HCT116 (cell line): ENCODE measurements around the gene BABAM2. TPM values are rescaled to one million over a fixed set of nuclear protein-coding genes. Genes with fewer than 3 reads are reported as not detected.

Experiments used
- ATAC-seq: fragments of 200-7000 bp; cut with Tn5 transposase; 2 replicates; pipeline ENCODE4 v1.9.1; 2020; ENCODE audit warnings: mild to moderate bottlenecking, moderate library complexity
- BruUV-seq: library from RNA; stranded (reverse); fragments of 400-500 nt; replicated peaks from 2 replicates; lab custom pipeline; 2021; lab: Mats Ljungman, UMichigan
- CTCF ChIA-PET: fragments of 300-600 bp; sonication (Branson Sonifier 250); formaldehyde crosslinking; loops from one replicate; lab custom pipeline; 2021; ENCODE audit warnings: antibody characterized with exemption; lab: Charles Lee
- POLR2A ChIA-PET: fragments of 300-600, 350-600 bp; sonication (Branson Sonifier 250); formaldehyde crosslinking; loops from one replicate; lab custom pipeline; 2021; ENCODE audit warnings: antibody characterized with exemption; lab: Charles Lee
- RAD21 ChIA-PET, 2 experiments: fragments of 300-600 bp; sonication (Branson Sonifier 250); formaldehyde crosslinking; loops; one replicate each; lab custom pipeline; 2023; ENCODE audit warnings: low total read pairs in 2 of 2; ENCODE audit not compliant: uncharacterized antibody in 2 of 2, unreplicated experiment in 2 of 2, low non-redundant PET in 1 of 2; lab: Charles Lee
- DNase-seq: peaks from one replicate; pipeline ENCODE4 v3.0.0-alpha.2; 2010; ENCODE audit warnings: low read depth, low spot score
- H2AFZ ChIP-seq: fragments of 200-600 bp; shearing (Covaris generic), sonication (generic); 2 replicates; pipeline ENCODE4 v1.6.1; 2017; ENCODE audit warnings: low read depth, mixed run types, mixed read lengths, antibody characterized with exemption, low read length; ENCODE audit not compliant: poor library complexity, severe bottlenecking
- H3K27ac ChIP-seq: 2 replicates; pipeline ENCODE4 v1.5.1; 2012; ENCODE audit warnings: low read depth, low read length
- H3K27me3 ChIP-seq: fragments of 200-600 bp; sonication (generic); 2 replicates; pipeline ENCODE4 v1.6.1; 2016; ENCODE audit warnings: mixed run types, low read length, mixed read lengths; ENCODE audit not compliant: insufficient read depth
- H3K36me3 ChIP-seq, 2 experiments: fragments of 200-500 bp in 1 of 2; fragments of 200-600 bp in 1 of 2; sonication (Bioruptor generic) in 1 of 2; sonication (generic) in 1 of 2; 2 replicates each; pipeline versions ENCODE4 v1.5.1 to v1.6.1; 2014 to 2016; ENCODE audit warnings: low read length in 2 of 2, inconsistent platforms in 1 of 2, mixed read lengths in 1 of 2, mixed run types in 1 of 2; ENCODE audit not compliant: insufficient read depth in 2 of 2, control insufficient read depth in 1 of 2
- H3K4me1 ChIP-seq, 2 experiments: fragments of 200-600 bp in 1 of 2; sonication (generic) in 1 of 2; 2 replicates each; pipeline versions ENCODE4 v1.5.1 to v1.6.1; 2012 to 2017; ENCODE audit warnings: low read length in 2 of 2, inconsistent platforms in 1 of 2, mild to moderate bottlenecking in 1 of 2, mixed read lengths in 1 of 2, mixed run types in 1 of 2, moderate library complexity in 1 of 2; ENCODE audit not compliant: insufficient read depth in 2 of 2, control insufficient read depth in 1 of 2
- H3K4me2 ChIP-seq: fragments of 200-600 bp; sonication (generic); 2 replicates; pipeline ENCODE4 v1.6.1; 2017; ENCODE audit warnings: mixed run types, low read length, mixed read lengths
- H3K4me3 ChIP-seq, 2 experiments: fragments of 200-600 bp in 1 of 2; sonication (generic) in 1 of 2; replicated peaks in 1 of 2; 2 replicates each; pipeline ENCODE4 v1.5.1; 2011 to 2016; ENCODE audit warnings: low read length in 2 of 2, control low read depth in 1 of 2, low read depth in 1 of 2, mild to moderate bottlenecking in 1 of 2, mixed read lengths in 1 of 2, mixed run types in 1 of 2
- H3K79me2 ChIP-seq: fragments of 200-600 bp; sonication (generic); 2 replicates; pipeline ENCODE4 v1.6.1; 2017; ENCODE audit warnings: mild to moderate bottlenecking, mixed run types, low read length, moderate library complexity, mixed read lengths; ENCODE audit not compliant: insufficient read depth
- H3K9ac ChIP-seq: fragments of 200-600 bp; sonication (generic); 2 replicates; pipeline ENCODE4 v1.6.1; 2016; ENCODE audit warnings: low read length, mixed read lengths
- H3K9me2 ChIP-seq: fragments of 200-600 bp; sonication (generic), shearing (Covaris generic); 2 replicates; pipeline ENCODE4 v1.6.1; 2017; ENCODE audit warnings: mixed run types, mild to moderate bottlenecking, moderate library complexity; ENCODE audit not compliant: insufficient read depth
- H3K9me3 ChIP-seq, 2 experiments: fragments of 200-500 bp in 1 of 2; fragments of 200-600 bp in 1 of 2; sonication (Bioruptor generic) in 1 of 2; sonication (generic) in 1 of 2; 2 replicates each; pipeline ENCODE4 v1.6.1; 2014 to 2017; ENCODE audit warnings: low read length in 2 of 2, mixed read lengths in 2 of 2, inconsistent platforms in 1 of 2, low read depth in 1 of 2, mild to moderate bottlenecking in 1 of 2, mixed run types in 1 of 2, moderate library complexity in 1 of 2; ENCODE audit not compliant: control insufficient read depth in 1 of 2, insufficient read depth in 1 of 2
- H4K20me1 ChIP-seq: fragments of 200-600 bp; sonication (generic), shearing (Covaris generic); 2 replicates; pipeline ENCODE4 v1.6.1; 2017; ENCODE audit warnings: mixed run types, mild to moderate bottlenecking, moderate library complexity; ENCODE audit not compliant: insufficient read depth
- CEBPB ChIP-seq: IDR thresholded peaks from 2 replicates; pipeline ENCODE4 v1.6.1; 2012; ENCODE audit warnings: low read depth
- EGR1 ChIP-seq: IDR thresholded peaks from 2 replicates; pipeline ENCODE4 v1.6.1; 2012; ENCODE audit warnings: low read depth
- ELF1 ChIP-seq: IDR thresholded peaks from 2 replicates; pipeline ENCODE4 v1.6.1; 2012; ENCODE audit warnings: low read depth, borderline replicate concordance
- FOSL1 ChIP-seq: IDR thresholded peaks from 2 replicates; pipeline ENCODE4 v1.6.1; 2012; ENCODE audit warnings: low read depth
- POLR2AphosphoS5 ChIP-seq: IDR thresholded peaks from 2 replicates; pipeline ENCODE4 v1.6.1; 2011; ENCODE audit warnings: mild to moderate bottlenecking, low read depth, low read length, moderate library complexity
- RAD21 ChIP-seq: IDR thresholded peaks from 2 replicates; pipeline ENCODE4 v1.6.1; 2012; ENCODE audit warnings: low read depth, mild to moderate bottlenecking
- SIN3A ChIP-seq: IDR thresholded peaks from 2 replicates; pipeline ENCODE4 v1.6.1; 2012; ENCODE audit warnings: low read depth
- SRF ChIP-seq: IDR thresholded peaks from 2 replicates; pipeline ENCODE4 v1.6.1; 2012; ENCODE audit warnings: low read depth
- ZFX ChIP-seq: fragments of 450-650 bp; IDR thresholded peaks from 2 replicates; pipeline ENCODE4 v1.6.1; 2017
- intact Hi-C: fragments of 100-400 bp; cut with micrococcal nuclease; formaldehyde crosslinking; loops from 2 replicates; pipeline ENCODE4 v1.10.0; 2022
- total RNA-seq: library from RNA; stranded (reverse); gene quantifications from one replicate; pipeline ENCODE4 v1.2.1, GENCODE V29; 2021; ENCODE audit not compliant: unreplicated experiment
- TF ChIP-seq, protein P1 (sequence below): IDR thresholded peaks from 2 replicates; pipeline ENCODE4 v1.6.1; 2012; ENCODE audit warnings: low read depth
- TF ChIP-seq, protein P2 (sequence below): IDR thresholded peaks from 2 replicates; pipeline ENCODE4 v1.6.1; 2011; ENCODE audit warnings: mild to moderate bottlenecking, low read length, moderate library complexity; ENCODE audit not compliant: insufficient replicate concordance; ENCODE audit errors: extremely low read depth
- TF ChIP-seq, protein P3 (sequence below): IDR thresholded peaks from 2 replicates; pipeline ENCODE4 v1.6.1; 2012

The BABAM2 gene
- total RNA-seq, 1 experiment from 2014 or later, result 23.8 TPM

DNA sequence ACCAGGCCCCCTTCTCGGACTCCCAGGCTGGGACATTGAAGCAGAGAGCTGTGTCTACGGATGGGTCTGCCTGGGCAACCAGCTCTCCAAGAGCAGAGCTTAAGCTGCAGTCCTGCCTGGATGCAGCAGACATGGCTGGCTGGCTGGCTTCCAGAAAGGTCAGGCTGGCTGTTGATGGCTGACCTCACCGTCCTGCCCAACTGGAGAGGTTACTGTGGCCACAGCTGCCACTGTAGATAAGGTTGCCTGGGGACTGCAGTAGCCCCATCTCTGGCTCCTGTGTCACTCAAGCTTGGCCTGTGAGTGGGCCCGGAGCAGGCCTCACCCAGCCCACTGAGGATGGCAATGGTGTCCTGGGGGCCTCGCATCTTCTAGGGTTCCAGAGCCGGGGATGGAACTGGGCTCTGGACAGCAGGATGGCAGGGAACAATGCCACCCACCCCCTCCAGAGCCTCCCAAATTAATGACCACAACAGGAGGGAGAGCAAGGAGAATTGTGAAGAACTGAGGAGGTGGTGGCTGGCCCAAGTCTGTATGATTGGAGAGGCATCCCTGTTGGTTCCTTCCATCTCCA is 465.1 kb downstream of the BABAM2 start:
- Histone ChIP-seq H2AFZ (no peak overlapping the region), H3K27me3 (no peaks in the 10 kb centered on the region), H4K20me1 (no peaks in the 10 kb centered on the region), H3K9me3 (no peaks in the 10 kb centered on the region), H3K9ac (no peak overlapping the region), H3K4me2 (no peak overlapping the region), H3K4me1 (peaks cover 2 to 43% of the 10 kb centered on the region in 2 experiments; a peak in 3 of 4 replicates), H3K4me3 (no peak overlapping the region), H3K79me2 (no peaks in the 10 kb centered on the region), H3K36me3 (no peaks in the 10 kb centered on the region), H3K27ac (no peak overlapping the region), H3K9me2 (no peaks in the 10 kb centered on the region)
- DNase-seq (no peak), ATAC-seq (no peak)
- CTCF ChIA-PET, result no interaction called here
- POLR2A ChIA-PET, result no interaction called here
- no peak for TF ChIP-seq POLR2AphosphoS5
- TF ChIP-seq ZFX, result peak; percentile 33; the same call in 1 of the 2 replicates
- no peak for TF ChIP-seq CEBPB
- BruUV-seq, result no TSS peak
- intact Hi-C loops, result no loop called here
- RAD21 ChIA-PET, result no interaction called here

DNA sequence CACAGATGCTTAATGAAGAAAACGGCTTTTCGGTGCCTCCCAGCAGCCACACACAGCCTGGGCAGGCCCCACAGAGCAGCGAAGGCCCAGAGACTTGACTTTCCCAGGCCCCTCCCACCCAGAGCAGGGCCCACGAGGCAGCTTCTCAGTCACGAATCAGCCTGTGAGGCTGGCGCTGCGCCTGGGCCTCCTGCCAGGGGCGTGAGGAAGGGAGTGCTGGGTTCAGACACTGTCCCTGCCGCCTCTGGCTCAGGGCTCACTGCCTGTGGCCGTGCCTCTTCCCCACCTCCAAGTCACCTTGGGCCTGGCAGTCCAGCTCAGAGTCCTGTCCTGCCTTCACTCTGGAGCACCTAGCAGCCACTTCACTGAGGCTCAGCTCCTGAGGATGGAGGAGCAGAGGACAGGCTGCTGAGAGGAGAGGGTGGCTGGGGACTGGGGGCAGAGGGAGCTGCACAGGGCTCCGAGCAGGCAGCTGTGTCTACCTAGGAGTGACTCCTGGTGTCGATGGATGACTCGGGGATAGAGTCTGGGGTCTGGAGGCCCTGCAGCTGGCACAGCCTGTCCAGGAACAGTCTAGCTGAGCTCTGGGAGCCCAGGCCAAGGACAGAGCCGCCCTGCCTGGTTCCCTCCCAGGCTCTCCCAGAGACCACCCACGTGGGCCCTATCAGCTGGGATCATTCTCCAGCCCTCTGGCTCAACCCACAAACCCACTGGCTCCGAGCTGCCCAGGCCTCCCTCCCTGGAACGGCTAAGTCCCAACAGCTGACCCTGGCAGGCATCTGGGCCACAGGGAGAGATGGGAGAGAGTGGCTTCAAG is 465.8 kb downstream of the BABAM2 start:
- H3K27ac ChIP-seq, result no peak overlapping the region
- no peaks in the 10 kb centered on the region for H4K20me1 ChIP-seq
- H3K9me2 ChIP-seq, result no peaks in the 10 kb centered on the region
- no peaks in the 10 kb centered on the region for H3K36me3 ChIP-seq
- no peak for DNase-seq
- no peak overlapping the region for H3K9ac ChIP-seq
- peak; percentile 49 for ATAC-seq
- POLR2A ChIA-PET, result no interaction called here
- H3K4me3 ChIP-seq, result no peak overlapping the region
- RAD21 ChIA-PET, result no interaction called here
- no peaks in the 10 kb centered on the region for H3K9me3 ChIP-seq
- intact Hi-C loops, result no loop called here
- no peak overlapping the region for H3K4me2 ChIP-seq
- no peak overlapping the region for H2AFZ ChIP-seq
- BruUV-seq, result no TSS peak
- peaks cover 7 to 50% of the 10 kb centered on the region in 2 experiments; a peak in 3 of 4 replicates for H3K4me1 ChIP-seq
- no peaks in the 10 kb centered on the region for H3K27me3 ChIP-seq
- CTCF ChIA-PET, result no interaction called here
- H3K79me2 ChIP-seq, result no peaks in the 10 kb centered on the region
- TF ChIP-seq, protein P1, sequence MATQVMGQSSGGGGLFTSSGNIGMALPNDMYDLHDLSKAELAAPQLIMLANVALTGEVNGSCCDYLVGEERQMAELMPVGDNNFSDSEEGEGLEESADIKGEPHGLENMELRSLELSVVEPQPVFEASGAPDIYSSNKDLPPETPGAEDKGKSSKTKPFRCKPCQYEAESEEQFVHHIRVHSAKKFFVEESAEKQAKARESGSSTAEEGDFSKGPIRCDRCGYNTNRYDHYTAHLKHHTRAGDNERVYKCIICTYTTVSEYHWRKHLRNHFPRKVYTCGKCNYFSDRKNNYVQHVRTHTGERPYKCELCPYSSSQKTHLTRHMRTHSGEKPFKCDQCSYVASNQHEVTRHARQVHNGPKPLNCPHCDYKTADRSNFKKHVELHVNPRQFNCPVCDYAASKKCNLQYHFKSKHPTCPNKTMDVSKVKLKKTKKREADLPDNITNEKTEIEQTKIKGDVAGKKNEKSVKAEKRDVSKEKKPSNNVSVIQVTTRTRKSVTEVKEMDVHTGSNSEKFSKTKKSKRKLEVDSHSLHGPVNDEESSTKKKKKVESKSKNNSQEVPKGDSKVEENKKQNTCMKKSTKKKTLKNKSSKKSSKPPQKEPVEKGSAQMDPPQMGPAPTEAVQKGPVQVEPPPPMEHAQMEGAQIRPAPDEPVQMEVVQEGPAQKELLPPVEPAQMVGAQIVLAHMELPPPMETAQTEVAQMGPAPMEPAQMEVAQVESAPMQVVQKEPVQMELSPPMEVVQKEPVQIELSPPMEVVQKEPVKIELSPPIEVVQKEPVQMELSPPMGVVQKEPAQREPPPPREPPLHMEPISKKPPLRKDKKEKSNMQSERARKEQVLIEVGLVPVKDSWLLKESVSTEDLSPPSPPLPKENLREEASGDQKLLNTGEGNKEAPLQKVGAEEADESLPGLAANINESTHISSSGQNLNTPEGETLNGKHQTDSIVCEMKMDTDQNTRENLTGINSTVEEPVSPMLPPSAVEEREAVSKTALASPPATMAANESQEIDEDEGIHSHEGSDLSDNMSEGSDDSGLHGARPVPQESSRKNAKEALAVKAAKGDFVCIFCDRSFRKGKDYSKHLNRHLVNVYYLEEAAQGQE, result no peak
- TF ChIP-seq FOSL1 (no peak), EGR1 (no peak), SRF (no peak), SIN3A (no peak), RAD21 (no peak), ELF1 (no peak)
- TF ChIP-seq, protein P2, sequence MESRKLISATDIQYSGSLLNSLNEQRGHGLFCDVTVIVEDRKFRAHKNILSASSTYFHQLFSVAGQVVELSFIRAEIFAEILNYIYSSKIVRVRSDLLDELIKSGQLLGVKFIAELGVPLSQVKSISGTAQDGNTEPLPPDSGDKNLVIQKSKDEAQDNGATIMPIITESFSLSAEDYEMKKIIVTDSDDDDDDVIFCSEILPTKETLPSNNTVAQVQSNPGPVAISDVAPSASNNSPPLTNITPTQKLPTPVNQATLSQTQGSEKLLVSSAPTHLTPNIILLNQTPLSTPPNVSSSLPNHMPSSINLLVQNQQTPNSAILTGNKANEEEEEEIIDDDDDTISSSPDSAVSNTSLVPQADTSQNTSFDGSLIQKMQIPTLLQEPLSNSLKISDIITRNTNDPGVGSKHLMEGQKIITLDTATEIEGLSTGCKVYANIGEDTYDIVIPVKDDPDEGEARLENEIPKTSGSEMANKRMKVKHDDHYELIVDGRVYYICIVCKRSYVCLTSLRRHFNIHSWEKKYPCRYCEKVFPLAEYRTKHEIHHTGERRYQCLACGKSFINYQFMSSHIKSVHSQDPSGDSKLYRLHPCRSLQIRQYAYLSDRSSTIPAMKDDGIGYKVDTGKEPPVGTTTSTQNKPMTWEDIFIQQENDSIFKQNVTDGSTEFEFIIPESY, result no peak
- TF ChIP-seq, protein P3, sequence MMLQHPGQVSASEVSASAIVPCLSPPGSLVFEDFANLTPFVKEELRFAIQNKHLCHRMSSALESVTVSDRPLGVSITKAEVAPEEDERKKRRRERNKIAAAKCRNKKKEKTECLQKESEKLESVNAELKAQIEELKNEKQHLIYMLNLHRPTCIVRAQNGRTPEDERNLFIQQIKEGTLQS, result no peak
